ENCODE results near the gene GHR.

The GHR gene

DNA sequence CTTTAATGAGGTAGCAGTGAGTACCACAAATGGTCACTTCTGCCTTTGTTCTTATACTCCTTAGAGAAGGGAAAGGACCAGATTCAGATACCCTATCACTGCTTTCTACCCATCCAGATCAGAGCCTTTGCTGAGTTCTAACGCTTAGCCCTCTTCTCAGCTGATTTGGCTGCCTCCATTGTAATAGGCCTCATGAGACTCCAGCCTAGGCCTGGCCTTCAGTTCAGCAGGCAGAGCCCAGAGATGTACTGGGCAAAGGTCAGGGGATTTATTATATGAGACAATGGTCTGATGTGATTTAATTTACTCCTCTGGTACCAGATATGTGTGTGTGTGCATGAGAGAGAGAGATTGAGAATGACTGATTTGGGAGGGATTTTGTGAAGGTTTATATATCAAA, 124.7 kb downstream of the GHR start:
- H4K8ac ChIP-seq (ENCODE audit: low read depth, low read length), result no peak overlapping the region
- H2BK120ac ChIP-seq (ENCODE audit: low read depth, low read length), result no peak overlapping the region
- no peak overlapping the region for H3K23ac ChIP-seq (ENCODE audit: low read depth, low read length, poor library complexity)
- H2AFZ ChIP-seq (ENCODE audit: low read length), result no peak overlapping the region
- no peak overlapping the region for H3K4me3 ChIP-seq (ENCODE audit: low read length in 2 of 2)
- H3K9me3 ChIP-seq (replicated peaks in 1 of 2; ENCODE audit: control insufficient read depth in 2 of 2, insufficient read depth in 1 of 2, low read depth in 1 of 2, low read length in 2 of 2), result no peaks in the 10 kb centered on the region
- H4K91ac ChIP-seq (ENCODE audit: low read depth, low read length, poor library complexity), result no peak overlapping the region
- H2BK5ac ChIP-seq (ENCODE audit: low read length), result no peak overlapping the region
- WGBS, 2 donors (ENCODE audit: extremely low coverage in 2 of 2, insufficient read length in 2 of 2, insufficient replicate concordance in 1 of 2), result no CpG with 5 or more reads among the region's 1 CpG
- H2BK12ac ChIP-seq (ENCODE audit: low read length), result no peak overlapping the region
- H2BK15ac ChIP-seq (ENCODE audit: low read length), result no peak overlapping the region
- no peak for DNase-seq (ENCODE audit: low spot score)
- H3K36me3 ChIP-seq (replicated peaks in 1 of 2; ENCODE audit: control insufficient read depth in 2 of 2, insufficient read depth in 2 of 2, low read length in 2 of 2), result no peaks in the 10 kb centered on the region
- no peak overlapping the region for H3K18ac ChIP-seq (ENCODE audit: low read length)
- H2AK5ac ChIP-seq (ENCODE audit: low read depth, low read length), result no peak overlapping the region
- no peaks in the 10 kb centered on the region for H3K79me1 ChIP-seq (ENCODE audit: low read depth, low read length)
- H3K9ac ChIP-seq (ENCODE audit: low read depth, low read length, poor library complexity), result no peak overlapping the region
- H3K14ac ChIP-seq (ENCODE audit: low read length), result no peak overlapping the region
- H3K4ac ChIP-seq (ENCODE audit: low read length), result no peak overlapping the region
- H3K4me1 ChIP-seq (ENCODE audit: control insufficient read depth in 2 of 2, insufficient read depth in 1 of 2, low read depth in 1 of 2, low read length in 2 of 2), result no peaks in the 10 kb centered on the region
- no peak overlapping the region for H3K27ac ChIP-seq (replicated peaks; ENCODE audit: low read length)
- no peak overlapping the region for H3K4me2 ChIP-seq (ENCODE audit: insufficient read depth, low read length, poor library complexity, severe bottlenecking)
- H3K27me3 ChIP-seq (ENCODE audit: control insufficient read depth in 3 of 3, insufficient read depth in 3 of 3, low read depth in 1 of 3, low read length in 3 of 3), result no peaks in the 10 kb centered on the region

DNA sequence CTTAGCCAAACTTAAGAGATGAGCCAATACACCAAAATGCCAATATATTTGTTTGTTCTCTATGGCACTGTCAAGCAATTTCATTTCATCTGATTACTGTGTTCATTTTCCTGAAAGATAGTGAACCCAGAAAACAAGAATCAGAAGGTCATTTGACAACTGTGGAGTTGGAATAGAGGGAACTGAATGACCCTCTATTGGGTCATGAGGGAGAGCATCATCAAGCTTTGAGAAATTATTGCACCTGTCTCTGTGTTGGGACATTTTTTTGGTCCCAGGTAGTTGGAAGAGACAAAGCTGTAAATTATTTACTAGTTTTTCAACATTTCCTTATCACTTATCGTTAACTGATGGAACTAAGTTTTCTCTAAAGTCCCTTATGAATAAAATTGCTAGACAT, 129.4 kb downstream of the GHR start:
- Histone ChIP-seq H2BK15ac (ENCODE audit: low read length) (no peak overlapping the region), H3K4me2 (ENCODE audit: insufficient read depth, low read length, poor library complexity, severe bottlenecking) (no peak overlapping the region), H3K18ac (ENCODE audit: low read length) (no peak overlapping the region), H2BK5ac (ENCODE audit: low read length) (no peak overlapping the region), H3K9me3 (replicated peaks in 1 of 2; ENCODE audit: control insufficient read depth in 2 of 2, insufficient read depth in 1 of 2, low read depth in 1 of 2, low read length in 2 of 2) (no peaks in the 10 kb centered on the region), H2AFZ (ENCODE audit: low read length) (no peak overlapping the region), H2BK120ac (ENCODE audit: low read depth, low read length) (no peak overlapping the region), H3K23ac (ENCODE audit: low read depth, low read length, poor library complexity) (no peak overlapping the region), H2AK5ac (ENCODE audit: low read depth, low read length) (no peak overlapping the region), H3K14ac (ENCODE audit: low read length) (no peak overlapping the region), H3K9ac (ENCODE audit: low read depth, low read length, poor library complexity) (no peak overlapping the region), H2BK12ac (ENCODE audit: low read length) (no peak overlapping the region), H3K27ac (replicated peaks; ENCODE audit: low read length) (no peak overlapping the region), H3K4me3 (ENCODE audit: low read length in 2 of 2) (no peak overlapping the region), H4K8ac (ENCODE audit: low read depth, low read length) (no peak overlapping the region), H4K91ac (ENCODE audit: low read depth, low read length, poor library complexity) (no peak overlapping the region), H3K79me1 (ENCODE audit: low read depth, low read length) (no peaks in the 10 kb centered on the region), H3K27me3 (ENCODE audit: control insufficient read depth in 3 of 3, insufficient read depth in 3 of 3, low read depth in 1 of 3, low read length in 3 of 3) (no peaks in the 10 kb centered on the region), H3K4ac (ENCODE audit: low read length) (no peak overlapping the region), H3K36me3 (replicated peaks in 1 of 2; ENCODE audit: control insufficient read depth in 2 of 2, insufficient read depth in 2 of 2, low read length in 2 of 2) (no peaks in the 10 kb centered on the region), H3K4me1 (ENCODE audit: control insufficient read depth in 2 of 2, insufficient read depth in 1 of 2, low read depth in 1 of 2, low read length in 2 of 2) (no peaks in the 10 kb centered on the region)
- no CpG with 5 or more reads among the region's 1 CpG for WGBS, 2 donors (ENCODE audit: extremely low coverage in 2 of 2, insufficient read length in 2 of 2, insufficient replicate concordance in 1 of 2)
- DNase-seq (ENCODE audit: low spot score), result no peak

DNA sequence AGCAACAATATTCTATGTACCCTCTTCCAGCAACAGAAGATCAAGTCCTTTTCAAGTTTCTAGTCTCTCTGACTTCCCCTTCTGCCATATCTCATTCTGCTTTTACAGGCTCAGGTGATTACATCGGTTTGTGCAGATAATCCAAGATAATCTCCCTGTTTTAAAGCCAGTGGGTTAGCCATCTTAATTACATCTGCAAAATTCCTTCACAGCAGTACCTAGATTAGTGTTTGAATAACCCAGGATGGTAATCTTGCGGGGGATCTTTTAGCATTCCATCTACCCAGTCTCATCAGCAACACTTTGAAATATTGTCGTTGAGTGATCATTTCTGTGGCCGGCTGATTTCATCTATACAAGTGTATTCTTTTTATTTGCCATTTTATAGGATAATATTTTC, 130.2 kb downstream of the GHR start:
- H3K79me1 ChIP-seq (ENCODE audit: low read depth, low read length), result no peaks in the 10 kb centered on the region
- no peaks in the 10 kb centered on the region for H3K27me3 ChIP-seq (ENCODE audit: control insufficient read depth in 3 of 3, insufficient read depth in 3 of 3, low read depth in 1 of 3, low read length in 3 of 3)
- H3K4me3 ChIP-seq (ENCODE audit: low read length in 2 of 2), result no peak overlapping the region
- no peak overlapping the region for H2BK120ac ChIP-seq (ENCODE audit: low read depth, low read length)
- H4K91ac ChIP-seq (ENCODE audit: low read depth, low read length, poor library complexity), result no peak overlapping the region
- H2AFZ ChIP-seq (ENCODE audit: low read length), result no peak overlapping the region
- H2BK15ac ChIP-seq (ENCODE audit: low read length), result no peak overlapping the region
- no peak overlapping the region for H2BK12ac ChIP-seq (ENCODE audit: low read length)
- no peak overlapping the region for H3K23ac ChIP-seq (ENCODE audit: low read depth, low read length, poor library complexity)
- no CpG with 5 or more reads among the region's 4 CpGs for WGBS, 2 donors (ENCODE audit: extremely low coverage in 2 of 2, insufficient read length in 2 of 2, insufficient replicate concordance in 1 of 2)
- no peak overlapping the region for H3K9ac ChIP-seq (ENCODE audit: low read depth, low read length, poor library complexity)
- no peak overlapping the region for H4K8ac ChIP-seq (ENCODE audit: low read depth, low read length)
- H3K36me3 ChIP-seq (replicated peaks in 1 of 2; ENCODE audit: control insufficient read depth in 2 of 2, insufficient read depth in 2 of 2, low read length in 2 of 2), result no peaks in the 10 kb centered on the region
- no peak for DNase-seq (ENCODE audit: low spot score)
- no peaks in the 10 kb centered on the region for H3K9me3 ChIP-seq (replicated peaks in 1 of 2; ENCODE audit: control insufficient read depth in 2 of 2, insufficient read depth in 1 of 2, low read depth in 1 of 2, low read length in 2 of 2)
- H3K4ac ChIP-seq (ENCODE audit: low read length), result no peak overlapping the region
- H3K18ac ChIP-seq (ENCODE audit: low read length), result no peak overlapping the region
- no peak overlapping the region for H2BK5ac ChIP-seq (ENCODE audit: low read length)
- H3K4me1 ChIP-seq (ENCODE audit: control insufficient read depth in 2 of 2, insufficient read depth in 1 of 2, low read depth in 1 of 2, low read length in 2 of 2), result no peaks in the 10 kb centered on the region
- no peak overlapping the region for H2AK5ac ChIP-seq (ENCODE audit: low read depth, low read length)
- H3K14ac ChIP-seq (ENCODE audit: low read length), result no peak overlapping the region
- no peak overlapping the region for H3K4me2 ChIP-seq (ENCODE audit: insufficient read depth, low read length, poor library complexity, severe bottlenecking)
- no peak overlapping the region for H3K27ac ChIP-seq (replicated peaks; ENCODE audit: low read length)

DNA sequence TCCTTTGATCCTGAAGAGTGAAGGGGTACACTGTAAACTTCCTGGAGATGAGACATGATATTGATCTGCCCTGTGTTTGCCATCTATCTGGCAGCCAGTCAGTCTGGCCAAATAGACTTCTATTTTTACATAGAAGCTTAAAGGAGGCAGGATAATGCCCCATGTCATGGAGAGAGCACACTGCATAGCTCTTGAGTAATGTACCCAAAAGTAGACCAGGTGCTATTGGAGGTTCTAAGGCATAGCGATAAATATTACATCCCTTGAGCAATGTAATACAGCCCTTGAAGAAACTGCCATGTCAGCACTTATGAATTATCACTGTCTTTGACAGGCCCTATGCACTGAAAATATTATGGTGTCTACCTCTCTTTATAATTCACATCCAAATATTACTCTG, 131.8 kb downstream of the GHR start:
- H3K4me1 ChIP-seq (ENCODE audit: control insufficient read depth in 2 of 2, insufficient read depth in 1 of 2, low read depth in 1 of 2, low read length in 2 of 2), result no peaks in the 10 kb centered on the region
- H2AFZ ChIP-seq (ENCODE audit: low read length), result no peak overlapping the region
- no peak overlapping the region for H4K91ac ChIP-seq (ENCODE audit: low read depth, low read length, poor library complexity)
- DNase-seq (ENCODE audit: low spot score), result no peak
- no peaks in the 10 kb centered on the region for H3K27me3 ChIP-seq (ENCODE audit: control insufficient read depth in 3 of 3, insufficient read depth in 3 of 3, low read depth in 1 of 3, low read length in 3 of 3)
- H3K27ac ChIP-seq (replicated peaks; ENCODE audit: low read length), result no peak overlapping the region
- no peak overlapping the region for H4K8ac ChIP-seq (ENCODE audit: low read depth, low read length)
- H3K36me3 ChIP-seq (replicated peaks in 1 of 2; ENCODE audit: control insufficient read depth in 2 of 2, insufficient read depth in 2 of 2, low read length in 2 of 2), result no peaks in the 10 kb centered on the region
- H3K4me2 ChIP-seq (ENCODE audit: insufficient read depth, low read length, poor library complexity, severe bottlenecking), result no peak overlapping the region
- no peak overlapping the region for H3K4me3 ChIP-seq (ENCODE audit: low read length in 2 of 2)
- no peak overlapping the region for H2AK5ac ChIP-seq (ENCODE audit: low read depth, low read length)
- no peak overlapping the region for H2BK5ac ChIP-seq (ENCODE audit: low read length)
- H2BK12ac ChIP-seq (ENCODE audit: low read length), result no peak overlapping the region
- no peak overlapping the region for H2BK120ac ChIP-seq (ENCODE audit: low read depth, low read length)
- H3K14ac ChIP-seq (ENCODE audit: low read length), result no peak overlapping the region
- H3K18ac ChIP-seq (ENCODE audit: low read length), result no peak overlapping the region
- WGBS, 2 donors (ENCODE audit: extremely low coverage in 2 of 2, insufficient read length in 2 of 2, insufficient replicate concordance in 1 of 2), result no CpG with 5 or more reads among the region's 1 CpG
- H2BK15ac ChIP-seq (ENCODE audit: low read length), result no peak overlapping the region
- no peaks in the 10 kb centered on the region for H3K79me1 ChIP-seq (ENCODE audit: low read depth, low read length)
- no peak overlapping the region for H3K23ac ChIP-seq (ENCODE audit: low read depth, low read length, poor library complexity)
- no peak overlapping the region for H3K9ac ChIP-seq (ENCODE audit: low read depth, low read length, poor library complexity)
- H3K9me3 ChIP-seq (replicated peaks in 1 of 2; ENCODE audit: control insufficient read depth in 2 of 2, insufficient read depth in 1 of 2, low read depth in 1 of 2, low read length in 2 of 2), result no peaks in the 10 kb centered on the region
- H3K4ac ChIP-seq (ENCODE audit: low read length), result no peak overlapping the region
